Common myeloid progenitor, CD34-positive (primary cell): ENCODE data around the gene DDA1.

Experiments used
- CTCF ChIA-PET: fragments of 350-600 bp; sonication (Branson Sonifier 250); formaldehyde crosslinking; loops from one replicate; lab custom pipeline; 2021; ENCODE audit warnings: antibody characterized with exemption; lab: Charles Lee
- POLR2A ChIA-PET: fragments of 350-600 bp; sonication (Branson Sonifier 250); formaldehyde crosslinking; loops from one replicate; lab custom pipeline; 2021; ENCODE audit warnings: antibody characterized with exemption; lab: Charles Lee
- DNase-seq, 3 donors: peaks; one replicate each; pipeline versions ENCODE4 v3.0.0 to v3.0.0-alpha.2; 2013
- H3K27ac ChIP-seq, 2 experiments: 1 replicate in 1 of 2; 2 replicates in 1 of 2; pipeline ENCODE4 v1.7.0; 2013; ENCODE audit warnings: inconsistent platforms in 2 of 2, low read length in 2 of 2, mild to moderate bottlenecking in 2 of 2, low read depth in 1 of 2, moderate library complexity in 1 of 2; ENCODE audit not compliant: severe bottlenecking in 2 of 2, insufficient read depth in 1 of 2, poor library complexity in 1 of 2
- H3K27me3 ChIP-seq, 5 experiments: replicated peaks in 2 of 5; 1 replicate in 3 of 5; 2 replicates in 2 of 5; pipeline versions ENCODE4 v1.6.1 to v1.7.0; 2013; ENCODE audit warnings: low read length in 4 of 5, mild to moderate bottlenecking in 2 of 5, moderate library complexity in 2 of 5, inconsistent platforms in 1 of 5; ENCODE audit not compliant: insufficient read depth in 5 of 5, control insufficient read depth in 4 of 5
- H3K36me3 ChIP-seq, 4 experiments: 1 replicate in 2 of 4; 2 replicates in 2 of 4; pipeline versions ENCODE4 v1.6.1 to v1.7.0; 2013; ENCODE audit warnings: low read length in 3 of 4, control low read depth in 1 of 4, mild to moderate bottlenecking in 1 of 4; ENCODE audit not compliant: control insufficient read depth in 4 of 4, insufficient read depth in 4 of 4
- H3K4me1 ChIP-seq, 4 experiments: 1 replicate in 3 of 4; 2 replicates in 1 of 4; pipeline versions ENCODE4 v1.6.1 to v1.7.1; 2013; ENCODE audit warnings: low read length in 3 of 4, mild to moderate bottlenecking in 3 of 4, control low read depth in 1 of 4, inconsistent platforms in 1 of 4, moderate library complexity in 1 of 4; ENCODE audit not compliant: control insufficient read depth in 4 of 4, insufficient read depth in 4 of 4; ENCODE audit errors: control extremely low read depth in 1 of 4
- H3K4me3 ChIP-seq, 7 experiments: 1 replicate in 4 of 7; 2 replicates in 3 of 7; pipeline versions ENCODE4 v1.5.1 to v1.7.0; 2013; ENCODE audit warnings: mild to moderate bottlenecking in 7 of 7, low read length in 6 of 7, moderate library complexity in 6 of 7, inconsistent platforms in 2 of 7, low read depth in 2 of 7, control low read depth in 1 of 7; ENCODE audit not compliant: insufficient read depth in 4 of 7, control insufficient read depth in 1 of 7; ENCODE audit errors: extremely low read depth in 1 of 7
- H3K9me3 ChIP-seq, 5 experiments: 1 replicate in 4 of 5; 2 replicates in 1 of 5; pipeline versions ENCODE4 v1.6.1 to v1.7.1; 2013; ENCODE audit warnings: low read length in 4 of 5, mild to moderate bottlenecking in 2 of 5, inconsistent platforms in 1 of 5, low read depth in 1 of 5, moderate library complexity in 1 of 5; ENCODE audit not compliant: control insufficient read depth in 4 of 5, insufficient read depth in 2 of 5; ENCODE audit errors: control extremely low read depth in 1 of 5
- WGBS: methylation state at CpG from one replicate; pipeline ENCODE4 v1.1.5; 2013; ENCODE audit not compliant: insufficient coverage; 5-methylcytosine and 5-hydroxymethylcytosine counted together

Gene DDA1

DNA sequence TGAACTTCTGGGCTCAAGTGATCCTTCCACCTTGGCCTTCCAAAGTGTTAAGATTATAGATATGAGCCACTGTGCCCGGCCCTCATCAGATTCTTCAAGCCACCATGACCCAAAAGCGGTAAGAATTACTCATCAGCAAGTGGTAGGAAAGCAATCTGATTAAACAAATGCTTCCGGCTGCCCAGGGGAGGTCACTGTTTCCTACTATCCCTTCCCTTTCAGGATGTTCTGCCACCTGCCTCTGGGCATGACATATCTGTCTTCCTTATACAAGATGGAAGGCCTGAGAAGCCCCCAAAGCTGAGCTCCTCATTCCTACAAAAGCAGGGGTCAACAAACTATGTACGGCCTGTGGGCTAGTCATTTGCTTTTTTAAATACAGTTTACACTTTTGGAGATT lies 13.1 kb upstream of the DDA1 start:
- peaks cover 0 to 11% (median 7%) of the 10 kb centered on the region in 4 experiments for H3K4me1 ChIP-seq
- ChIA-PET POLR2A (no interaction called here), CTCF (interaction anchor here (1.0 kb wide), 1 partner anchor 8 kb away, joined by 3 read pairs; no protein-coding TSS in a partner anchor)
- 90% methylated on average over 3 of the region's 4 CpGs for WGBS
- peaks cover 2 to 32% (median 23%) of the 10 kb centered on the region in 4 experiments for H3K36me3 ChIP-seq
- no peak overlapping the region for H3K27ac ChIP-seq
- peaks cover 0 to 8% (median 0%) of the 10 kb centered on the region in 5 experiments for H3K9me3 ChIP-seq
- peak in 1 of 3 donors; percentile 13 for DNase-seq
- no peak overlapping the region for H3K4me3 ChIP-seq
- no peaks in the 10 kb centered on the region for H3K27me3 ChIP-seq

DNA sequence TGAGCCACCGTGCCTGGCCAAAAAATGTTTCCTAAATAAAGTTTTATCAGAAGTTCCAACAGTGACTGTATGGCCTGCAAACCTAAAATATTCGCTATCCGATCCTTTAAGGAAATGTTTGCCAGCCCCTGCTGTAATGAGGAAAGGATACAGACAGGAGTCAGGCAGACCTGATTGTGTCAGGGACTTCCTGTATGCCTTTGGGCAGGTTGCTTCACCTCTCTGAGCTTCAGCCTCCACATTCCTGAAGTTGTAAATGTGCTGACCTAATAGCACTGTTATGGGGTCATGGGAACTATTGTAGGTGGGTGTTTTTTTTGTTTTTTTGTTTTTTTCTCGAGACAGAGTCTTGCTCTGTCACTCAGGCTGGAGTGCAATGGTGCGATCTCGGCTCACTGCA lies 12.4 kb upstream of the DDA1 start:
- Histone ChIP-seq H3K27ac (no peak overlapping the region), H3K27me3 (no peaks in the 10 kb centered on the region), H3K4me3 (no peak overlapping the region), H3K36me3 (peaks cover 2 to 34% (median 26%) of the 10 kb centered on the region in 4 experiments), H3K4me1 (peaks cover 0 to 10% (median 7%) of the 10 kb centered on the region in 4 experiments), H3K9me3 (peaks cover 0 to 8% (median 0%) of the 10 kb centered on the region in 5 experiments)
- ChIA-PET POLR2A (no interaction called here), CTCF (interaction anchor here (0.6 kb wide), 1 partner anchor 52 kb away, joined by 3 read pairs; no protein-coding TSS in a partner anchor)
- WGBS, result 98% methylated on average over 5 of the region's 6 CpGs
- no peak for DNase-seq

DNA sequence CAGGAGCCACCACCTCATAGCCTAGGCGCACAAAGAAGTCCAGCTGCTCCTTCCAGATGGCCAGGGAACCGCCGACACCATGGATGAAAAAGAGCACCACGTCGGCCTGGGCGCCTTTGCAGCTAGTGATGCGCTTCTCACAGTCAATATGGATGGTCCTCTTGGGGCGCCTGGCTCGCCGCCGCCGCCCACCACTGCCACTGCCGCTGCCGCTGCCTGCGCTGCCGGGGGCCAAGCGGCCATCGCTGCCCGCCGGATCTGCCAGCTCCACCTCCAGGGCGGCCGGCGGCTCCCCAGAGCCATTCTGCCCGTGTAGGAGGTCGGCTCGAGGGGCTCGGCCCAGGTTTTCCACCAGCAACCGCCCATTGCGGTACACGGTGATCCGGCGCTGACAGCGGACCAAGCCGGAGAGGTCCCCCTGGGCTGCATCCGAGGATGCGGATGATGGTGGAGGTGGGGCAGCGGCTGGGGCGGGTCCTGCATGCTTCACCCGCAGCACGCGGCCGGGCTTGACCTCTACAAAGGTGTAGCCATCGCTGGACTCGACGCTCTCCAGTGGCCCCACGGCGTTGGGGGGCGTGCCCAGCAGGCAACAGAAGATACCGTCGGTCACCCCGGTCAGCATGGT lies 8.3 kb upstream of the DDA1 start:
- peaks cover 0 to 8% (median 0%) of the 10 kb centered on the region in 5 experiments for H3K9me3 ChIP-seq
- H3K4me3 ChIP-seq, result no peak overlapping the region
- ChIA-PET POLR2A (no interaction called here), CTCF (interaction anchor here (1.1 to 1.6 kb wide), 2 partner anchors 13 to 35 kb away, joined by 3 to 5 read pairs; no protein-coding TSS in a partner anchor)
- no peak for DNase-seq
- no peak overlapping the region for H3K27ac ChIP-seq
- H3K36me3 ChIP-seq, result peaks cover 0 to 25% (median 18%) of the 10 kb centered on the region in 4 experiments
- WGBS, result 98% methylated on average over 46 of the region's 51 CpGs
- no peaks in the 10 kb centered on the region for H3K27me3 ChIP-seq
- H3K4me1 ChIP-seq, result peaks cover 4 to 31% (median 25%) of the 10 kb centered on the region in 4 experiments

DNA sequence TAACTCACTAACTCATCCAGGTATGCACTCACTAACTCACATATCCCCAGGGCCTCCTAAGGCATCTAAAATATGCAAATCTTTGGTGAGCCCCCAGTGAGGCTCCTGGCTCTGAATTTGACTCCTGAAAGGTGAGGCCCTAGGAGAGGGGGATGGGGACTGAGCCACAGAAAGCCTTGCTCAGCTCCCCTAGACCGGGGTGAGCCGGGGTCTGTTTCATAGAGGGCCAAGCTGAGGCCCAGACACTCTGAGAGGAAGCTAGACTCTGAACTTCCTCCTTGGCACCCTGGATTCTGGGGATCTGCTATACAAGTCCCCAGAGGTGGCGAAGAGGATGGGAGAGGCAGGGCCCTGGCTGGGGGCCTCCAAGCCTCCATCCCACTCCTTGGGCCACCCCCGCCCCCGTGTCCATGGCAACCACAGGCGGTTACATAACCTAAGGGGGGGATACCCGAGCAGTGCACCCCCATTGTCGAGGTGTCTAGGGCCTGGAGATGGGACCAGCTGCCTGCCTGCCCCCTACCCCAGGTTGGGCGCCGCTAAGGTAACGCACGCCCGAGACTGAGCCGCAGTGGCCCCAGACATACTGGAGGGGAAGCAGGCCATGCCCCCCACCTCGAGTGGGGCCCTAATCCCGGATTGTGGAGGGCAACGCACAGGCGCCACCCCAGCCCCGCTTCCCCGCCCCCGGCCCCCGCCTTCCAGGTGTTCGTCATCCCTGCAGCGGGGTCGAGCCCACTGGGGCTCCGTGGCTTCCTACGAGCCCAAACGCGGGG lies 6.8 kb upstream of the DDA1 start:
- peak overlapping the region; percentile 23 to 85 (median 73) for H3K4me3 ChIP-seq
- H3K9me3 ChIP-seq, result peaks cover 0 to 8% (median 0%) of the 10 kb centered on the region in 5 experiments
- H3K4me1 ChIP-seq, result peaks cover 8 to 41% (median 32%) of the 10 kb centered on the region in 4 experiments
- WGBS, result under 1% methylated on average over 17 of the region's 29 CpGs
- peak overlapping the region in 1 of 2 experiments; percentile 75 for H3K27ac ChIP-seq
- ChIA-PET CTCF (interaction anchor here (1.1 to 2.7 kb wide), 4 partner anchors 9 to 33 kb away, joined by 3 to 11 read pairs (median 5); no protein-coding TSS in a partner anchor), POLR2A (no interaction called here)
- DNase-seq, result peak in 2 of 3 donors; percentile 62 to 68
- H3K27me3 ChIP-seq, result no peaks in the 10 kb centered on the region
- peaks cover 0 to 25% (median 15%) of the 10 kb centered on the region in 4 experiments for H3K36me3 ChIP-seq

DNA sequence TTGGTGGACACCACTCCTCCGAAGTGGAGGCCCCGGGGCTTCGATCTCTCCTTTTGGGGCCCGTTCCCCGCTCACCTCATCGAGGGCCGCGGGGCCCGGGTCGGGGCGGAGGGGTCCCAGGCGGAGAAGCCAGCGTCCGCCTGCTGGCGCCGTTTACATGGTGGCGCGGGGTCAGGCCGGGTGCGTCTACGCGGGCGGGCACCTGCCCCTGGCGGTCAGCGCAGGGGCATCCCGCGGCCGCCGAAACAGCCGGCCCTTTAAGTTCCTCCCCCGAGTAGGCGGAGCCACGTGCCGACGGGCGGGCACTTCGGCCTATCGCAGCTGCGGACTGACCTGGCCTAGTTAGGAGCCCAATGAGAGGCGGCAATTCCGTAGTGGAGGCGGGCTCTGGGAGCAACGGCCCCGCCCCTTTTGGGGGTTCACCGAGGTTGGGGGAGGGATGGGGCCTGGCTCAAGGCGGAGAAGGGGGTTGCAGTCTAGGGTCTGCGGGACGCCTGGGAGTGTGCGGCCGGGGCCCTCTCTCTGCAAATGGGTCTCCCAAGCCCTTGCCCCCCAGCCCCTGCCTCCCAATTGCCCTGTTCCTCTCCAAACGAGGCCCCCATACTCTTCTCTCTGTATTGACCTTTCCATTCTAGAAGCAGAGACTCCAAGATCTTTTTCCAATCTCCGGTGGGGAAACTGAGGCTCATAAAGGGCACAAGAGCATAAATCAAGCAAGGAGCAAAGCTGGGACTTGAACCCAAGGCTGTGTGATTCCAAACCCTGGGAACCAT lies 6.0 kb upstream of the DDA1 start, which contains the start of gene ABHD8:
Gene ABHD8, minus strand, starts transcription at position 259 of the 773 bp plus-strand sequence. CDS start 1,809 bp downstream, outside the sequence.
- Histone ChIP-seq H3K4me3 (peak within 1 kb of the TSS; percentile 23 to 85 (median 73)), H3K27ac (peak within 1 kb of the TSS in 1 of 2 experiments; percentile 75), H3K9me3 (peaks cover 0 to 4% (median 0%) of the 10 kb centered on the region in 5 experiments), H3K36me3 (peaks cover 0 to 21% (median 12%) of the 10 kb centered on the region in 4 experiments), H3K4me1 (peaks cover 8 to 41% (median 32%) of the 10 kb centered on the region in 4 experiments), H3K27me3 (no peaks in the 10 kb centered on the region)
- WGBS, result 2% methylated on average over 42 of the region's 52 CpGs
- DNase-seq, result peak; percentile 95 to 97 (median 97)
- ChIA-PET POLR2A (no interaction called here), CTCF (interaction anchor here (1.3 to 2.7 kb wide), 2 partner anchors 11 to 30 kb away, joined by 7 to 11 read pairs; no protein-coding TSS in a partner anchor)

DNA sequence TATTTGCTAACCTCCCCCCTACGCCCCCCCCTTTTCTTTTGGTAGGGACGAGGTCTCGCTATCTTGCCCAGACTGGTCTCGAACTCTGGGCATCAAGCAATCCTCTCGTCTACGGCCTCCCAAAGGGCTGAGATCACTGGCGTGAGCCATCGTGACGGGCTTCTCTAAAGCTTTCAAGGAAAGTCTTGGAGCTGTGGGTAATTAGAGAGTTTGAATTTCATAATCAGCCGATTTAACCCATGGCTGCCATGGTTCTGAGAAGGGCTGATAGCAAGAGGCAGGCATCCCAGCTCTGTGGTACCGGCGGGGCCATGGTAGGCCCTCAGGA lies 5.5 kb upstream of the DDA1 start:
- Histone ChIP-seq H3K27ac (peak overlapping the region in 1 of 2 experiments; percentile 54), H3K9me3 (no peaks in the 10 kb centered on the region), H3K27me3 (no peaks in the 10 kb centered on the region), H3K4me1 (peaks cover 8 to 41% (median 32%) of the 10 kb centered on the region in 4 experiments), H3K4me3 (no peak overlapping the region), H3K36me3 (peaks cover 0 to 17% (median 8%) of the 10 kb centered on the region in 4 experiments)
- POLR2A ChIA-PET, result no interaction called here
- CTCF ChIA-PET, result interaction anchor here (0.7 to 2.7 kb wide), 3 partner anchors 11 to 29 kb away, joined by 3 to 11 read pairs (median 7); partner anchors contain the start of gene ANKLE1
- WGBS, result 97% methylated on average over 12 of the region's 12 CpGs
- no peak for DNase-seq
